Measurements from ENCODE around the gene LRRC25.

The LRRC25 gene

DNA sequence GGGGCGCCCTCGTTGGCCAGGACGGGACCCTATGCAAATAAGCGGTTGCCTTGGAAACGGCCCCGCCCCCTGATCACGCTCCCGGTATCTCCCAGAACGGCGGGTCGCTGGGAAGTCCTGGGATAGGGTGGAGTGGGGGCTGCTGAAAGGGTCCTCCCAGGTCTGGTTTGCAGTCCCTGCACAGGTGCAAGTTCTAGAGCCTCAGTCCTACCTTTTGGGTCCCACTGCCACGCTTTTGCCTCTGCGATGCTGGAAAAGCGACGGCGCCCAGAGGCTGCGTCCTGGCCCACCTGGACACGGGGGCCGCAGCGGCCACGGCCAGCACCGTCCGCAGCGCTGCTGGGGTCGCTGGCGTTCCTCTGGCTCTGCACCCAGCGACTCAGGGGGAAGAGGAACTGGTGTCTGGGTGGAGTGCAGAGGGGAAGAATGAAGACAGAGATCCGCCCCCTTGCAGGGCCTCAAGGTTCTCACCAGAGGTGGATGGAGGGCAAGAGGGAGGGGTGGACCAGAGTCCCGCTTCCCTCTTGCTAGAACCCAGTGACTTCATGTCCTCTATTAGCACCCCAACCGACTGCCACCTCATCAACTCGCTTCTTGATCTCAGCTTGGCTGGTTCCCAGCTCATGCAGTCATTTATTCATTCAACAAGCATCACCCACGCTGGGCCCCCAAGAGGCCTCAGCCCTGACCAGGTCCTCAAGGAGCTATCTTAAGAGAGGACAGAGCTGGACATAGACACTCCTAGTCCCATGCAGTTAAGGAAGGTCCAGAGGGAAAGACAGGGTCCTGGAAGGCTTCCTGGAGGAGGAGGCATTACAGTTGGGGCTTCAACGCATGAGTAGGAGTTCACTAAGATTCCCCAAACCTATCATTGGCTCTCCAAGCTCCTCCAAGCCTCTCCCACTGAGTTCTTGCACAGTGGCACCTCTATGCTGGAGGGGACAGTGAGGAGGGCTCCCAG lies at the start of gene LRRC25:
LRRC25 (minus strand) TSS at position 381 of the 961 bp plus-strand sequence. CDS start 659 bp downstream, outside the sequence.
- no peak for DNase-seq (ENCODE audit: low read depth)

DNA sequence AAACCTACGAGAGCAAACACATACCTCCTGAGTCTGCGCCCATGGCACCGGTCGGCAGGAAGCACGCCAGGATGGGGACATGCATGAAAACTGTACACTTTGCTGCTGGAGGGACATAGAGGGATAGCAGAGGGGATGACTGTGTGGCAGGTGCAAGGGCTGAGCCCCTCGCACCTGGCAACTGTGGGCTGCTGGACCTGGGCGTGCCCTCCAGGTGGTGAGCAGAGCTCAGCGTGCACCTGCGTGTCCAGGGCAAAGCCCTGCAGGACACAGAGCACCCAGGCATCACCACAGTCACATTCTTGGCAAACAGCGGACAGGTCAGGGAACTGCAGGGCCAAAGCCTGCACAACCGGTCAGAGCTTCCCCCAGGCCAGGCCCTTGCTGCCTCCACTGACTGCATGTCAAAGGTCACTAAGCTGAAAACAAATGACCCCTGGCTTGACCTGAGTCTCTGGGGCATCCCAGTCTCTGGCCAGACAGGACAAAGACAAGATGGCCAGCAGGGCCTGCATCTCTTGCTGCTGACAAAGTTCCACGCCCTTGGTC lies 49.5 kb upstream of the LRRC25 start:
- no peak for DNase-seq (ENCODE audit: low read depth)

DNA sequence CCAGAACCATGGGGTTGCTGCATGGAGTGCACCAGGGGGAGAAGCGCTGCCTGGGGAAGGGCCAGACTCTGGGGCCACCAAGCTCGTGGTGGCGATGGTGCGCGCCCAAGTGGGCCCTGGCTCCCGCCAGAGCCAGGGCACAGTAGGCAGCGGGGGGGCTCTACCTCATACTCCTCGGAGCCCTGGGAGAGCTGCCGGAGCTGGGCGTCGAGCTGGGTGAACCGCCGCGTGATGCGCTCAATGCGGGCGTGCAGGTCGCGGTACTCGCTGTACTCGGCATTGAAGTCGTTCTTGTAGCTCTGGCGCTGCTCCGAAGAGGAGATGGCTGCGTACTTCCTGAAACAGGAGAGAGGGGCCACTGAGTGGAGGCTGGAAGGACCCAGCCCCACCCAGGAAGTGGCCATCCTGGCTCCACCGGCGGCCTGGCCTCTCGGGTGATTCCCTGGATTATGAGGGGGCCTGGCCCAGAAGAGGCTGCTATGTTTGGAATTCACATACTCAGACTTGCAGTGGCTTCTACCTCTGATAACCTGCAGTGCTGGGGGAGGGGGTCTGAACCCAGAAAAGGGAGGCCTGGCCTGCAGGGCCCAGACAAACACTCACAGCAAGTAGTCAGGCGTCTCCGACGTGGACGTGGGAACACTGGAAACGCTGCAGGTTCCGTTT lies 48.9 kb upstream of the LRRC25 start:
- DNase-seq (ENCODE audit: low read depth), result no peak

DNA sequence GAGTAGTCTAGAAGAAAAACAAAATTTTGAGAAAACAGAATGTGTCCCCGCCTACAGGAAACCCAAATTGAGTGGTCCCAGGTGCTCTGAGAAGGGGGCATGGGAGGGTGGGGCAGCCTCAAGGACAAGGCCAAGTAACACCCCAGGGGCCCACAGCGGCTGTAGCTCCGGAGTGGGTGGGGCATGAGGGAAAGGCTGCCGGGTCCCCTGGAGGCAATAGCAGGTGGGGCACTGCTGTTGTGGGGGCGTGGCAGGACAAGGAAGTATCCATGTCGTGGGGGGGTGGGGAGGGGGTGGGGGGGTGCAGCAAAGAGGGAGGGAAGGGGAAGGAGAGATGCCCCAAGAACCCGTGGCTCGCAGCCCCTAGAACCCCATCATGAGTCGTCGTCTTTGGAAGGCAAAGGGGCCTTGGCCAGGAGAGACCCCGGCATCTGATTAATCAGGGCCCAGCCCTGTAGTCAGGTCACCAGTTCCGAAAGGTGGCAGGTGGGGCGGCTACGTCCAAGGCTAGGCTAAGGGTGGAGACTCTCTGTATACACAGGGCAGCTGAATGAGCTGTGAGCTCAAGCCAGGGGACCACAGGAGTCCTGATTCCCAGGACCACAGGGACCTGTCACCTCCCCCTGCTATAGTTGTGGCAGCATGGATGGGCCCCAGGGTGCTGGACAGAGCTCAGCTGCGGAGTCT lies 48.0 kb upstream of the LRRC25 start:
- DNase-seq (ENCODE audit: low read depth), result no peak

DNA sequence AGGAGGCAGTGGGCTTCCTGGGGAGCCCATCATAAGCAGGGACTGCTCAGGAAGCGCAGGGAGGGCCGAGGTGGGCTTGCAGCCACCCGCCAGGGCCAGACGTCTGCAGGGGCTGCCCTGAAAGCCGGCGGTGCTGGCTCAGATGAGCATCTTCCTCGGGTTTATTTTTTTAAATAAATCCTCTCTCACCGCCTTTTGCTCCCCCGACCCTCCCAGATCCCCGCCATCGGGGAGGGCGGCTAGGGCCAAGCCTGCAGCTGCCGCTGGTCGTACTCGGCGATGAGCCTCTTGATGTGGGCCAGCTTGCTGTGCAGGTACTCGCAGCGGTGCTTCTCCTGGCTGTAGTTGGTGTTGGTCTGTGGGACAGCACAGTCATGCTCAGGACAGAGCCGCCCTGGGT lies 47.1 kb upstream of the LRRC25 start:
- DNase-seq (ENCODE audit: low read depth), result no peak

DNA sequence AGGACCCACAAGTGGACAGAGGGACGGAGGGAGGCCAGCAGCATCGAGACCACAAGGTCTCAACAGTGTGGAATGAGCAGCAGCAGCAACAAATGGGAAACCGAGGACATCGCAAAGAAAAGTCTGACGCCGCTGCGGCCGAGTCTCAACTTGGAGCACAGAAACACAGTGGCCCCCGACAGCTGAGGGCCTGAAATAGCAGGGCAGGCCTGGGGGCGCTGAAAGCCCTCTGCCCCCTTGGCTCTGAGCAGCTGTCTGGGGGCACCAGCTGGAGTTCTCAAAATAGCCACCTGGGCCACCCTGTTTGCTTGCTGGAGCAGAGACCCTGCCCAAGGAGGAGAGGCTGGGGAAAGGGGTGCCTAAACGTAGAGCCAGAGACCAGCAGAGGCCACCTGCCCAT lies 46.4 kb upstream of the LRRC25 start:
- no peak for DNase-seq (ENCODE audit: low read depth)

DNA sequence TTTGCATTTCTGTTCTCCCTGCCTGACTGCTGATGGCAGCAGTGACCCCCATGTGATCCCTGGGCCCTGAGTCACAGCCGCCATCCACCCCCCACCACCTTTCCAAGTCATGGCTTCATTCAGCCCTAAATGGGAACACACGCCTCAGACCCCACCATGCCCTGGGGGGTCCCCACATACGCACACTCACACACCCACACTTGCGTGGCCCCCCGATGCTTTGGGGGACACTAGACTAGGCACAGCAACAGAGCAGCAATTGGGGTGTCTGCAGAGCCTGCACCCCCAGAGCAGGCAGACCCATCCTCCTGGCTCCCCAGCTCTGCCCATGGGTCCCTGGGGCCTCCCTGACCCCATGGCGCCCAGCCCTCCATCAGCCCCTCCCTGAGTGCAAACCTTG lies 46.0 kb upstream of the LRRC25 start:
- no peak for DNase-seq (ENCODE audit: low read depth)

DNA sequence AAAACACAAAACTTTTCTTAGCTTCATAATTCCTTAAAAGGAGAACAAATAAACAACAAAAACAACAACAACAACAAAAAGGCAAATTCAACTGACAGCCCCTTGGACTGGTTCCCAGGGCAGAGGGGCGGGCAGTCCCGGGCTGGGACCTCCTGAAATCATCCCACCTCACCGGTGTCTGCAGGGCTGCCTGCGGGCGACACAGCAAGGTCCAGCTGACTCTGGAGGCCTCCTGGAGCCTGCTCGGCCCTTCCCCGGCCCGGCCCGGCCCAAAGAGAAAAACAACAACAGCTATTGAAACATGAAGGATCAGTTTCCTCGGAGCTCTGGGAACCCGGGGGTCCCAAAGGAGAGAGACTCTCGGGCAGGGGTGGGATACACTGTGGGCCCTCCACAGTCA lies 45.5 kb upstream of the LRRC25 start:
- DNase-seq (ENCODE audit: low read depth), result no peak

DNA sequence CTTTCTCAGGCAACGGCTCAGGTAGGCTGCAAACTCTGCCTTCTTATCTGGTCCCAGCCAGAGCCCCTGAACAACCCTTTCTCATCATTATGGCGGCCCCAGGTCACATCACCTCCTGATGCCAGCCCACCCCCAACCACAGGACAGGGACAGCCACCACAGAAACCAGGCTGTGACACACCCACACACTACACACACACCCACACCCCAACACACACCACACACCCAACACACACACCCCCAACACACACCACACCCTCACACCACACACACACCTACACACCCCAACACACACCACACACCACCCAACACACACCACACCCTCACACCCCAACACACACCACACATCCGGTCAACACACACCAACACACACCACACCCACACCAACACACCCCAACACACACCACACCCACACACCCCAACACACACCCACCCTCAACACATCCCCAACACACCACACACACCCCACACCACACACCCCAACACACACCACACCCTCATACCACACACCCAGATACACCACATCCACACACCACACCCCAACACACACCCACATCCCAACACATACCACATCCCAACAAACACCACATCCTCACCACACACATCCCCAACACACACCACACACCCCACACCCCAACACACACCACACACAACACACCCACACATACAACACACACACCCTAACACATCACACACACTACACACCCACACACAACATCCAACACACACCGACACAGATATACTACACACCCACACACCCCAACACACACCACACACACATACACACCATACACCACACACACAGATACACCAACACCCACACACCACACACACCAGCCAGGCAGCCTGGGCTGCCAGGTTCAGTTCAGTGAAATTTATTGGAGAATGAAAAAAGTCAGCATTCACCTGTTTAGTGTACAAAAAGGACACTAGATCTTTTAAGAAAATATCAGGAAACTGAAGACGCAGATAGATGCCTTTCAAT lies 44.7 kb upstream of the LRRC25 start:
- no peak for DNase-seq (ENCODE audit: low read depth)

DNA sequence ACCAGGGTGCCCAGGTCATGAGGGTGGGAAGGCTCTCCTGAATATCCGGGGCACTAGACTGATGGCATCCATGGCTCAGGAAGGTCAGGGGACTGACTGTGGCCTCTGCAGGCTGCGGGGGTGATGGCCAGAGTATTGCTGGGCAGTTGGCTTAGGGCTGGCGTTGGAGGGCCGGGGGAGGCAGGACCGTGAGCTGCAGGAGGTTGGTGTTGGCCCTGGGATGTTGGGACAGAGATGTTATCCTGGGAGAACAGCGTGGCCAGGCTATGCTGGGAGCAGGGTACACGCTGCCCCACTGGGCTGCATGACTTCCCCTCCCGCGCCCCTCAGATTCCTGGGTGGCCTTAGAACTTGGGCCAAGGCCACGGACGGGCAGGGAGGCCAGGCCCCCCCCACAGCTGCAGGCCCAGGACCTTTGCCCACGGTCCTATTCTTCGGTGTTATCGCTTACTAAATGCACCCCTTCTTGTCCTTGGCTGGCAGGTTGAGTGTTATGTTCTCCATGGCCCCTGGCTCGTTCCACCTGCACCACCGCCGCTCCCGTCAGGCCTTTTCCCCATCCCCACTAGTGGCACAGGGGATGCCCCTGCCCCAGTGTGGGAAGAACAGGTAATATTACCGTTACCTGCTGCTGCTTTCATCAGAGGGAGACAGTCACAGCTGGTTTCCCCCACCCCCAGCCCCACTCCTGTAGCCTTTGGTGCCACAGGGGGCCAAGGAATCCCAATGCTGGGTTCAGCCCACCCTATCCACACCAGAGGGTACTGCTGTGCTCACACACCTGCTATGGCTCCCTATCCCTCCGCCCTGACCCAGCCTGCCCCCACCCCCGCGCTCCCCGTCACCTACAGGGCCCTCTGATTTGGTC lies 43.7 kb upstream of the LRRC25 start:
- no peak for DNase-seq (ENCODE audit: low read depth)

DNA sequence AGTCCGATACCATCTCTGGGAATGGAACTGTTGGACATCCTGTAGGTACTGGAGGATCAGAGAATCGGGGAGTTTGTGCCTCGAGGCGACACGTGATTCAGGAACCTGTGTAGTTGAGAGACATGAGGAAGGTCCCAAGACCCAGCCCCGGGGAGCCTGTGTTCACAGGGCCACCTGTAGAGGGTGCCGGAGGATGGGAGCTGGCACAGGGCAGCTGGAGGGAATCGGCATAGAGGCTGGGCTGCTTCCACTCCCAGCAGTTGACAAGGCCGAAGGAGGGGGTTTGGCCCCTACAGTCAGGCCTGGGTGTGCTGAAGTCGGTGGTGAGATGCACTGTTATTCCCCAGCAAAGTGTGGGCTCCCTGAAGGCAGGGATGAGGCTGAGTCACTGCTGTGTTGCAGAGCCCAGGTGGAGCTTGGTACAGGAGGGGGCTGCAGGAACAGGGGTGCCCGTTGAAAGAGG lies 43.0 kb upstream of the LRRC25 start:
- no peak for DNase-seq (ENCODE audit: low read depth)

DNA sequence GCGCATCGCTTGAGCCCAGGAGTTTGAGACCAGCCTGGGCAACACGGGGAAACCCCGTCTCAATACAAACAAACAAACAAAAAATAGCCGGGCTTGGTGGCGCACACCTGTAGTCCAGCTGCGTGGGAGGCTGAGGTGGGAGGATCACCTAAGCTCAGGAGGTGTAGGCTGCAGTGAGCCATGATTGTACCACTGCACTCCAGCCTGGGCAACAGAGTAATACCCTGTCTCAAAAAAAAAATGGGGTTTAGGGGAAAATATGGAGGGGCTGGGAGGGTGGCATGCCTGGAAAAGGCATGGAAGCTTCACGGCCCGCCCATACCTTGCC lies 42.5 kb upstream of the LRRC25 start:
- DNase-seq (ENCODE audit: low read depth), result no peak

DNA sequence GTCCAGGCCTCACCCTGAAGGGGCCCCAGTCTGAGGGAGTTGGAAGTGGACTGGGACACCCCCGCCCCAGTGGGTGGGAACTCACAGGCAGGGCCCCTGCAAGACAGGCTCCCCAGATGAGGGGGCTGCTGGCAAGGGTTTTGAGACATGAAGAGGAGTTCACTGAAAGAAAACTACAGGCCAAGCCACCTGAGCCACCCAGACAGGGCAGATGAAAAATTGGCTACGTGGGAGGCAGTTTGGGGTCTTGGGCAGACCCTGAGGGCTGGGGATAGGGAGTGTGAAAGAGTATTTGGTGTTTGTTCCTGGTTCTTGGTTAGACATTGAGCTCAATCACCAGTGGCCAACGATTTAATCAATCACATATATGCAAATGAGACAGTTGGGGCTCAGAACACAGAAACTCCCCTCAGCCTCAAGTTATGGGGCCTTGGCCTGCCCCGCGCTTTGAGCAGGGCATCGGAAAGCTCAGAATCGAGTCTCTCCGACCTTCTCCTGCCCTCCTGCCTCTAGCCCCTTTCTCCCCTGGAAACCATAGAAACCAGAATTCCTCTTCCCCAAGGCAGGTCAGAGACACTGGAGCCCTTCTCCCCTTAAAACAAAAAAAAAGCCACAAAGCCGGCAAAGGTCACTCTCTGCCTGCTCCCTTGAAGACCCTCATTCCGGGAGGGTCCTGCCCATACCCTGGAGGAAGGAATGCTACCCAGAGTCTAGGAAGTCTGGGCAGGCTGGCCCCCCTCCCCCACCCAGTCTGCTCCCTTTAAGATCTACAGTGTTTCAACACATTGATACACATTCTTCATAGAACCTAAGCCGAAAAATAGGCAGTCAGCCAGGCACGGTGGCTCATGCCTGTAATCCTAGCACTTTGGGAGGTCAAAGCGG lies 41.8 kb upstream of the LRRC25 start:
- DNase-seq (ENCODE audit: low read depth), result no peak

DNA sequence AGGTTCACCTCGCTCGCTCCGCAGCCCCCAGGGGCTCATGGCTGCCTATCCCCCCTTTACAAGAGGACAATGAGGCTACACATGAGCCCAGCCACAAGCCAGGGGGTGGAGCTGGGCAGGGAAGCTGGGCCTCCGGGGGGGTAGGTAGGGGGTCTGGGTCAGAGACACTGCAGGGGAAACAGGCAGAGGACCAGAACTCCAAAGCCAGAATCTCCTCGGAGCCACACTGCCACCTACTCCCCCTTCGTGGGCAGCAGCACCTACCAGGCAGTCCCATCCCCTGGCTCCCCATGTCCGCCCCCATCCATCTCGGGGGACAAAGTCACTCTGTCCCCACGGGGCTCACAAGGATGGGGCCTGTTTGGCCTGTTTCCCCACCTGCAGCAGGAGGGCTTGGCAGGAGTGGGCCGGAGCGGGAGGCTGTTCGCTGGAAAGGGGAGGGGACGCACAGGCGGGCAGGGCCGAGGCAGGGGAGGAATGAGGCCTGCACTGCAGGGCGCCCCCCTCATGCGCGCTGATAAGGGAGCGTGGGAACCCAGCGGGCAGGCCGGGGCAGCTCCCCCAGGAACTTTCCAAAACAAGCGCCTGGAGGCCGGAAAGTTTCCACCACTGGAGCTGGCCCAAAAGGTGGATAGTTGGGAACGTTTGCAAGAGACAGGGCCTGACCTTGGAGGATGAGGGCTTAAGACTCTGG lies 41.1 kb upstream of the LRRC25 start:
- DNase-seq (ENCODE audit: low read depth), result no peak

DNA sequence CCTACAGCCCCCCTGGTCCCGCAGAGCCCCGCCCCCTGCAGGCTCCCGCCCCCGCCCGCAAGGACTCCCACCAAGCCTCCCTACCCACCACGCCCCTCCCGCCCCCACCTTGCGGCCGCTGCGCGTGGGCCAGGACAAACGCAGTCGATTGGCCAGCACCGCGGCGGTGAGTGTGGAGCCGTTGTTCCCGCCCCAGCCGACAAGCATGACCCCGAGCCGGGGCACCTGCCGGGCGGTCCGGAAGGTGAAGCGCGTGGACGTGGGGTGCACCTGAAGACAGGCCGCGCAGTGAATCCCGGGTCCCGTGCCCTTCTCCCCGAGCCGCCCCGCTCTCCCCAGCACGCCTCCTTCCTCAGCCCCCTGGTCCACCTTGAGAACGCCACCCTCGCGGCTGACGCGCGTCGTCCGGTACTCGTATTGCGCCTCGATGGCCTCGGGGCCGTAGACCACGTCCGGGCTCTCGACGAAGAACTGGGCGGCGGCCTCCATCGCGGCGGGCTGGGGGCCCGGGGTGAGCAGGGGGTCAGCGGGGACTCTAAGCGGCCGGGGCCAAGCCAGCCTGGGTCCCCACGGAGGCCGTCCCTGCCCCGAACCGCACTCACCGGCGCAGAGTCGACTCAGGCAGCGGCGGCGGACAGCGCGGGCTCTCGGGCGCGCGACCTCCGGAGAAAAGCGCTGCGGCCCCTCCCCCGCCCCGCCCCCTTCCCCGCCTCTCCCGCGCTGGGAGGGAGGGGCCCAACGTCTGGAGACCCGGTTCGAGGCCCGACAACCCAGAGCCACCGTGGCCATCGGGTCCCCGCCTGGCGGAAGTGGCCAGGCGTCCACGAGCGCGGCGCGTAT lies 40.3 kb upstream of the LRRC25 start, which contains the start of gene ISYNA1:
ISYNA1 (minus strand) TSS at position 643 of the 840 bp plus-strand sequence; CDS start at position 489, 154 bp downstream.
- no peak for DNase-seq (ENCODE audit: low read depth)

DNA sequence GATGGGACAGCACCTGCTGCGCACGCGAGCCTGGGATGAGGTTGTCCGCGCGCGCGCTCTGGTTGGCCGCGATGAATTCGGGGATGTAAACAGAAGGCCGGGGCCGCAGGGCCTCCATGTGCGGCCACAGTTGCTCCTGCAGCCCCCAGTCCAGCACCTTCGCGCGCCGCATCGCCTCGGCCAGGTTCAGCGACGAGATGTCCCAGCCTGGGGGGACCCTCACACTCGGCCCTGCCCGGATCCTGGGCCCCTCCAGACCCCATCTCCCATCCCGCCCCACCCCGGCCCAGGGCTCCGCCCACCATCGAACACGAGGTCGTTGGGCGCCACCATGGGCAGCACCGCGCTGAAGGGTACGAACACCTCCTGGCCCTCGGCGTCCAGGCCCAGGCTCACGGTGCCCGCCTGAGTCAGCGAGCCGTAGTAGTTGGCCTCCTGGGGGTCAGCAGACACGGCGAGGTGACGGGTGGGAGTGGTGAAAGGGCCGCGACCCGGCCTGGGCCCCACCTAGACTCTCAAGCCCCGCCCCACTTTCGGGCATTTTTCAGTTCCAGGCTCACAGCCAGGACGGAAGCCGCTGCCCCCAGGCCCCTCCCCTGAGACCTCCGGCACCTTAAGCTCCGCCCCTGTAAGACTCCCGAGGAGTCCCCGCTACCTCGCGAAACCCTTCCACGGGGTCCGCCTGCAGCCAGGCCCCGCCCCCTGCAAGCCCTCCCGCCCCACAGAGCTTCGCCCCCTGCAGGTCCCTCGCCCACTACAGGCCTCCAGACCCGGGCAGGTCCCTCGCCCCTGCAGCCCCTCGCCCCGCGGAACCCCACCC lies 39.5 kb upstream of the LRRC25 start:
- no peak for DNase-seq (ENCODE audit: low read depth)
